ENCODE data around the gene ACBD4. TPM values are rescaled to one million over a fixed set of nuclear protein-coding genes. Genes with fewer than 3 reads are reported as not detected.

Gene ACBD4
- total RNA-seq, 1 donor from 2014 or later: 16.3 TPM

- intact Hi-C loops (cut with DNase I): no loop called here
- DNase-seq (no peak), ATAC-seq (no peak)
- H3K27ac ChIP-seq: no peak overlapping the region
- no peak for TF ChIP-seq CTCF (IDR thresholded peaks at IDR 0.05)
- no peak overlapping the region for H3K4me3 ChIP-seq
- peaks cover 19% of the 10 kb centered on the region for H3K4me1 ChIP-seq
- no peaks in the 10 kb centered on the region for H3K9me3 ChIP-seq
- H3K36me3 ChIP-seq: peaks cover 86% of the 10 kb centered on the region
- no peaks in the 10 kb centered on the region for H3K27me3 ChIP-seq
These were observed 46.7 kb upstream of the ACBD4 start for GRCh38 chr17:45088741-45089140.

GRCh38 chr17:45090711-45091110, 44.8 kb upstream of the ACBD4 start:
- no peak overlapping the region for H3K27ac ChIP-seq

GRCh38 chr17:45091778-45092425, 43.6 kb upstream of the ACBD4 start:
- DNase-seq: no peak
- Histone ChIP-seq H3K27ac (peak overlapping the region; percentile 85), H3K4me1 (peaks cover 24% of the 10 kb centered on the region), H3K27me3 (no peaks in the 10 kb centered on the region), H3K36me3 (peaks cover 86% of the 10 kb centered on the region), H3K4me3 (no peak overlapping the region), H3K9me3 (no peaks in the 10 kb centered on the region)
- intact Hi-C loops (cut with DNase I): no loop called here
- TF ChIP-seq CTCF (IDR thresholded peaks at IDR 0.05): no peak
- no peak for ATAC-seq

More at GRCh38 chr17:45090711-45091110, 44.8 kb upstream of the ACBD4 start:
- H3K9me3 ChIP-seq: no peaks in the 10 kb centered on the region
- peaks cover 86% of the 10 kb centered on the region for H3K36me3 ChIP-seq
- no peak overlapping the region for H3K4me3 ChIP-seq
- no peak for DNase-seq
- intact Hi-C loops (cut with DNase I): no loop called here
- TF ChIP-seq CTCF (IDR thresholded peaks at IDR 0.05): no peak
- ATAC-seq: no peak
- peaks cover 24% of the 10 kb centered on the region for H3K4me1 ChIP-seq
- H3K27me3 ChIP-seq: no peaks in the 10 kb centered on the region

GRCh38 chr17:45092911-45093430, 42.5 kb upstream of the ACBD4 start:
- Histone ChIP-seq H3K36me3 (peaks cover 86% of the 10 kb centered on the region), H3K4me1 (peaks cover 24% of the 10 kb centered on the region), H3K9me3 (no peaks in the 10 kb centered on the region), H3K27ac (peak overlapping the region; percentile 85), H3K4me3 (no peak overlapping the region), H3K27me3 (no peaks in the 10 kb centered on the region)
- intact Hi-C loops (cut with DNase I): no loop called here
- no peak for TF ChIP-seq CTCF (IDR thresholded peaks at IDR 0.05)
- ATAC-seq (peak; percentile 96), DNase-seq (peak; percentile 82)

- Histone ChIP-seq H3K4me3 (no peak overlapping the region), H3K9me3 (no peaks in the 10 kb centered on the region), H3K27ac (peak overlapping the region; percentile 85), H3K4me1 (peaks cover 27% of the 10 kb centered on the region), H3K27me3 (no peaks in the 10 kb centered on the region), H3K36me3 (peaks cover 86% of the 10 kb centered on the region)
- intact Hi-C loops (cut with DNase I): no loop called here
- no peak for TF ChIP-seq CTCF (IDR thresholded peaks at IDR 0.05)
- ATAC-seq (peak; percentile 23), DNase-seq (no peak)
These were observed 41.9 kb upstream of the ACBD4 start for GRCh38 chr17:45093444-45094110.

Data from upper lobe of right lung (tissue), 1 donor.